Measurements from ENCODE around the gene MCTP1.

The MCTP1 gene

GRCh38 chr5:94869921-94870320 is 415.0 kb downstream of the MCTP1 start:
- no peak for ATAC-seq
- TF ChIP-seq, protein P1, sequence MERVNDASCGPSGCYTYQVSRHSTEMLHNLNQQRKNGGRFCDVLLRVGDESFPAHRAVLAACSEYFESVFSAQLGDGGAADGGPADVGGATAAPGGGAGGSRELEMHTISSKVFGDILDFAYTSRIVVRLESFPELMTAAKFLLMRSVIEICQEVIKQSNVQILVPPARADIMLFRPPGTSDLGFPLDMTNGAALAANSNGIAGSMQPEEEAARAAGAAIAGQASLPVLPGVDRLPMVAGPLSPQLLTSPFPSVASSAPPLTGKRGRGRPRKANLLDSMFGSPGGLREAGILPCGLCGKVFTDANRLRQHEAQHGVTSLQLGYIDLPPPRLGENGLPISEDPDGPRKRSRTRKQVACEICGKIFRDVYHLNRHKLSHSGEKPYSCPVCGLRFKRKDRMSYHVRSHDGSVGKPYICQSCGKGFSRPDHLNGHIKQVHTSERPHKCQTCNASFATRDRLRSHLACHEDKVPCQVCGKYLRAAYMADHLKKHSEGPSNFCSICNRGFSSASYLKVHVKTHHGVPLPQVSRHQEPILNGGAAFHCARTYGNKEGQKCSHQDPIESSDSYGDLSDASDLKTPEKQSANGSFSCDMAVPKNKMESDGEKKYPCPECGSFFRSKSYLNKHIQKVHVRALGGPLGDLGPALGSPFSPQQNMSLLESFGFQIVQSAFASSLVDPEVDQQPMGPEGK (CRISPR knock-in tag; IDR thresholded peaks at IDR 0.05; ENCODE audit: borderline replicate concordance), result no peak
- TF ChIP-seq PPARA (CRISPR knock-in tag; IDR thresholded peaks at IDR 0.05; ENCODE audit: borderline replicate concordance) (no peak), ZNF565 (CRISPR knock-in tag; conservative IDR thresholded peaks at IDR 0.05; ENCODE audit: low read depth) (no peak), TOX (CRISPR knock-in tag; IDR thresholded peaks at IDR 0.05; ENCODE audit: borderline replicate concordance) (no peak)

- ATAC-seq, result no peak
- TF ChIP-seq RARB (CRISPR knock-in tag; IDR thresholded peaks at IDR 0.05) (no peak), GLIS3 (CRISPR knock-in tag; IDR thresholded peaks at IDR 0.05) (no peak), ZFP3 (CRISPR knock-in tag; IDR thresholded peaks at IDR 0.05) (no peak), TSHZ2 (CRISPR knock-in tag; IDR thresholded peaks at IDR 0.05) (no peak), ZNF565 (CRISPR knock-in tag; conservative IDR thresholded peaks at IDR 0.05; ENCODE audit: low read depth) (no peak), CSDC2 (CRISPR knock-in tag; IDR thresholded peaks at IDR 0.05) (no peak), POU6F1 (CRISPR knock-in tag; IDR thresholded peaks at IDR 0.05; ENCODE audit: borderline replicate concordance, low read depth) (no peak), TOX (CRISPR knock-in tag; IDR thresholded peaks at IDR 0.05; ENCODE audit: borderline replicate concordance) (no peak), CSRNP3 (CRISPR knock-in tag; IDR thresholded peaks at IDR 0.05) (no peak), ZNF70 (CRISPR knock-in tag; IDR thresholded peaks at IDR 0.05) (no peak), SNAI2 (CRISPR knock-in tag; IDR thresholded peaks at IDR 0.05) (no peak), ESRRG (CRISPR knock-in tag; IDR thresholded peaks at IDR 0.05) (no peak), ZFP30 (CRISPR knock-in tag; IDR thresholded peaks at IDR 0.05) (no peak), ARNTL (CRISPR knock-in tag; IDR thresholded peaks at IDR 0.05; ENCODE audit: borderline replicate concordance, low read depth) (no peak), PPARA (CRISPR knock-in tag; IDR thresholded peaks at IDR 0.05; ENCODE audit: borderline replicate concordance) (no peak)
- TF ChIP-seq, protein P1 (CRISPR knock-in tag; IDR thresholded peaks at IDR 0.05; ENCODE audit: borderline replicate concordance), result no peak
These were observed 420.9 kb downstream of the MCTP1 start for GRCh38 chr5:94863951-94864350.

DNA sequence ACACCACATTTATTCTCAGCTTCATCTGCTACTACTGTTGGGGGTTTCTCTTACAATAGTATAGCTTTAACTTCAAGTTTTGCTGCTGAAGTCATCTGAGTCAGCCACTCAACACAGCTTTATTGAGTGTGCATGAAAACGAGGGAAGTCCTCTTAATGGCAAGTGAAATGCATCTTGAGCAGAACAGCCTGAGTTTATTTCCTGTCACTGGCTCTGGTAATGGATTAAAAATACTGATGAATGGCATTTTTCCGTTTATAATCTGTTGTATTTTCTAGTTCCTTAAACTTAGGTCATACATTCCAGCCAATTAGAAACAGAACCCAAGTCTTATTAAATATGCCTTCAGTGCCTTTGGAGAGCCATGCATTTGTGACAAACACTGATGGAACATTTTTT is 427.8 kb downstream of the MCTP1 start:
- ATAC-seq, result peak; percentile 52

More for the DNA sequence above, 427.8 kb downstream of the MCTP1 start:
- no peak for TF ChIP-seq ARNTL (CRISPR knock-in tag; IDR thresholded peaks at IDR 0.05; ENCODE audit: borderline replicate concordance, low read depth)
- TF ChIP-seq GLIS3 (CRISPR knock-in tag; IDR thresholded peaks at IDR 0.05), result no peak
- TF ChIP-seq PPARA (CRISPR knock-in tag; IDR thresholded peaks at IDR 0.05; ENCODE audit: borderline replicate concordance), result no peak
- TF ChIP-seq ZFP30 (CRISPR knock-in tag; IDR thresholded peaks at IDR 0.05), result no peak
- no peak for TF ChIP-seq ZNF70 (CRISPR knock-in tag; IDR thresholded peaks at IDR 0.05)
- TF ChIP-seq TSHZ2 (CRISPR knock-in tag; IDR thresholded peaks at IDR 0.05), result no peak
- no peak for TF ChIP-seq SNAI2 (CRISPR knock-in tag; IDR thresholded peaks at IDR 0.05)
- peak; percentile 24; the same call in 1 of the 2 replicates for TF ChIP-seq ESRRG (CRISPR knock-in tag; IDR thresholded peaks at IDR 0.05)
- TF ChIP-seq, protein P1 (CRISPR knock-in tag; IDR thresholded peaks at IDR 0.05; ENCODE audit: borderline replicate concordance), result no peak
- TF ChIP-seq CREB5 (CRISPR knock-in tag; IDR thresholded peaks at IDR 0.05; ENCODE audit: low read depth), result 0 out of 2 replicates have a peak, but pooled peaks have one; percentile 56
- TF ChIP-seq ZNF8 (CRISPR knock-in tag; IDR thresholded peaks at IDR 0.05), result no peak
- TF ChIP-seq ZC3H10 (CRISPR knock-in tag; IDR thresholded peaks at IDR 0.05), result no peak
- TF ChIP-seq ISL1 (CRISPR knock-in tag; IDR thresholded peaks at IDR 0.05), result peak; percentile 82

All from SK-N-SH treated with all-trans-retinoic acid at 6 μM for 48 hours (cell line).